DOHH2 (cell line): ENCODE results near the gene MAG.

ENCODE experiments used
- CTCF ChIP-seq: fragments of 200-600 bp; sonication (generic); IDR thresholded peaks from one replicate; pipeline ENCODE4 v1.5.1; 2014; ENCODE audit warnings: antibody characterized with exemption, mild to moderate bottlenecking, low read depth, low read length; ENCODE audit not compliant: poor library complexity, severe bottlenecking
- EZH2phosphoT487 ChIP-seq: fragments of 200-600 bp; sonication (generic); IDR thresholded peaks from 2 replicates; pipeline ENCODE4 v1.6.1; 2017; ENCODE audit warnings: borderline replicate concordance, mild to moderate bottlenecking, antibody characterized with exemption, low read length, moderate library complexity, mixed read lengths

DNA sequence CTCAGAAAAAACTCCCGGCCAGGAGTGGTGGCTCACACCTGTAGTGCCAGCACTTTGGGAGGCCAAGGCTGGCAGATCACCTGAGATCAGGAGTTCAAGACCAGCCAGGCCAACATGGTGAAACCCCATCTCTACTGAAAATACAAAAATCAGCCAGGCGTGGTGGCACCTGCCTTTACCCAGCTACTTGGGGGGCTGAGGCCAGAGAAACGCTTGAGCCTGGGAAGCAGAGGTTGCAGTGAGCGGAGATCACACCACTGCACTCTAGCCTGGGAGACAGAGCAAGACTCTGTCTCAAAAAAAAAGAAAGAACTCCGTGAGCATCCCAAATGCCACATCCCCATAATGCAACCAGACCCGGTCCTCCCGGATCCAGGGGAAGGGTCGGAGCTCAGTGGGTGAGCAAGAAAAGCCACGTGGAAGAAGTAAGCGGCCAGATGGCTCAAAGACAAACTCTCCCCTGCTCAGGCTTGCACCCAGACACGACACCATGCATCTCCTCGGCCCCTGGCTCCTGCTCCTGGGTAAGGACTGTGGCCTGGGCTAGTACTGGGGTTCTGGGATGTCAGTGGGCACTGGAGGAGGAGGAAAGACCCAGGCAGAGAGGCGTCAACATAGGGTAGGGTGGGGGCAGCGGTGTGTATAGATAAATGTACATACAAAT lies 39.7 kb downstream of the MAG start:
- TF ChIP-seq CTCF (no peak), EZH2phosphoT487 (no peak)
